Ascending aorta (tissue), 2 donors: ENCODE data around the gene RUNX2. TPM values are rescaled to one million over a fixed set of nuclear protein-coding genes. Genes with fewer than 3 reads are reported as not detected.

Experiments
- DNase-seq, 2 donors: peaks; one replicate each; pipeline ENCODE4 v3.0.0-alpha.2; 2019; ENCODE audit warnings: low spot score in 2 of 2
- H3K27ac ChIP-seq, 2 donors: fragments of 200-600 bp; sonication (generic); one replicate each; pipeline ENCODE4 v1.5.1; 2016 to 2017; ENCODE audit warnings: mild to moderate bottlenecking in 1 of 2
- H3K27me3 ChIP-seq: fragments of 200-600 bp; sonication (generic); one replicate; pipeline ENCODE4 v1.5.1; 2017
- H3K36me3 ChIP-seq, 2 donors: fragments of 200-600 bp; sonication (generic); one replicate each; pipeline ENCODE4 v1.5.1; 2016
- H3K4me1 ChIP-seq, 2 donors: fragments of 200-600 bp; sonication (generic); one replicate each; pipeline ENCODE4 v1.5.1; 2016 to 2017; ENCODE audit warnings: mild to moderate bottlenecking in 1 of 2
- H3K4me3 ChIP-seq, 2 donors: fragments of 200-600 bp; sonication (generic); one replicate each; pipeline ENCODE4 v1.5.1; 2016 to 2017; ENCODE audit warnings: mild to moderate bottlenecking in 1 of 2
- H3K9me3 ChIP-seq, 2 donors: fragments of 200-600 bp; sonication (generic); one replicate each; pipeline ENCODE4 v1.5.1; 2016
- CTCF ChIP-seq, 3 experiments: fragments of 200-600 bp in 2 of 3; fragments of 450-650 bp in 1 of 3; sonication (generic) in 2 of 3; IDR thresholded peaks; one replicate each; pipeline ENCODE4 v1.5.1; 2016 to 2019; ENCODE audit warnings: antibody characterized with exemption in 3 of 3, mild to moderate bottlenecking in 1 of 3, moderate library complexity in 1 of 3
- intact Hi-C: fragments of 100-400 bp; cut with DNase I; formaldehyde crosslinking; loops from one replicate; pipeline ENCODE4 v1.15.1; 2023
- total RNA-seq: library from RNA; depleted of rRNA; stranded (reverse); fragments of >200 nt; gene quantifications from one replicate; pipeline ENCODE4 v1.1.0, GENCODE V29; 2016

Gene RUNX2
- total RNA-seq, 1 donor from 2014 or later = 0.21 TPM

DNA sequence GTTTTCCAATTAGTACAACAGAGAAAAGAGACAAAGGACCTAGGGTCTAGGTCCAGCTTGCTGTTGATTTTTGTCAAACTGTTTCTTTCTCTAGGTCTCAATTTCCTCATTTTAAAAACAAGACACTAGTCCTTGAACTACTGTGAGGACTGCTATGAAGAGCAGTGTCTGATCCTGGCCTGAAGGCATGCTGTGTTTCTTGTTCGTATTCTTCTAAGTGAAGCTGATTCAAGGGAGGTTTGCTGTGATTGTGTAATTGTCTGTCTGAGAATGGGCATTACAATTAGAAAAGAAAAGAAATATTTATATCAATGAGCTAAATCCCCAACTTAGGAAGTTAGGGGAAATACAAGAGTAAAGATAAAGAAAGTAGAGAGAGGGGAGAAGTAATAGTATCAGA is 277.8 kb downstream of the RUNX2 start:
- Histone ChIP-seq H3K27me3 (no peaks in the 10 kb centered on the region), H3K36me3 (no peaks in the 10 kb centered on the region), H3K27ac (no peak overlapping the region), H3K4me3 (no peak overlapping the region), H3K9me3 (no peaks in the 10 kb centered on the region), H3K4me1 (no peaks in the 10 kb centered on the region)
- intact Hi-C loops = no loop called here
- no peak for TF ChIP-seq CTCF (IDR thresholded peaks at IDR 0.05)
- DNase-seq = no peak

DNA sequence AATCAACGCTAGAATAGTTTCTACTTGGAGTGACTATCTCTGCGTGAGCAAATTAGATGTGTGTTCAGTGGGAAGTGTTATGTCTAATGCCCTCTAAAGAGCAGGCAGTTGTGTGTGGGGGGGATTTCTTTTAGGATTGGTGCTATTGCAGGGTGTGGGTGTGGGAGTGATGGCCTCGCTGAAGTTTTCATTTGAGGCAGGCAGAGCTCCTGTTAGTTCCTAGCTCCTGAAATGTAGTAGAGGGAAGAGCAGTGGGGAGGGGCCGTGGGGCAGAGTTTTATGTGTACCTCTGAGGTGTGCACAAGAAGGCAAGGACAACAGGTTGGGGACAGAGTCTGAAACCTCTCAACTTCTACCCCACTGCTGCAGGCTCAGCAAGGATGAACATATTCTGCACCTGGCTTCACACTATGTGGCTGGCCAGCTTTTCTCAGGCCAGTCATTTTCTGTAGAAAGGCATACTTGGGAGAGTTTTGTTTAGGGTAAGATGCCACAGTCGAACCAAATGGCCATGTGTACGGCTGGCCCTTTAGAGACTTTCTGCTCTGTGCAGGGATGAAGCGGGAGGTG is 278.8 kb downstream of the RUNX2 start:
- H3K27ac ChIP-seq = no peak overlapping the region
- no peak for TF ChIP-seq CTCF (IDR thresholded peaks at IDR 0.05)
- H3K9me3 ChIP-seq = no peaks in the 10 kb centered on the region
- no peaks in the 10 kb centered on the region for H3K27me3 ChIP-seq
- H3K4me1 ChIP-seq = no peaks in the 10 kb centered on the region
- H3K4me3 ChIP-seq = no peak overlapping the region
- intact Hi-C loops = no loop called here
- DNase-seq = no peak
- no peaks in the 10 kb centered on the region for H3K36me3 ChIP-seq

DNA sequence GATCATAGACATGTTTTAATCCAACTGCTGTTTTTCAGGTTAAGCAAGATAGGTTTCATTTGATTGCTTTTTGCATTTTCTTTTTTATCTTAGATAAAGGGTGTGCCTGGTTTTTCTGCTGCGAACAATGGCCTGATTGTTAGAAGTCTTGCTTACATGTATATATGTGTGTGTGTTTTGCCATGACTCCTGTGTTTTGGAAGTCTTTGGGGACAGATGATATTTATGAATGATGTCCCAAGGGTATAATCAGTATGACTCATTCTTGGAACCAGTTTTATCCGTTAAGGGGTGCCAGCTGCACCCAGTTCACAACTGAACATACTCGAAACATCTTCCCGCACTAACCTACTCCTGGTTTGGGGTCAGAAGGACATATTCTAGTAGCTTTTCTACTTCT is 279.7 kb downstream of the RUNX2 start:
- no peak for TF ChIP-seq CTCF (IDR thresholded peaks at IDR 0.05)
- intact Hi-C loops = no loop called here

GRCh38 chr6:45608252-45608913 is 280.3 kb downstream of the RUNX2 start:
- Histone ChIP-seq H3K27me3 (no peaks in the 10 kb centered on the region), H3K4me3 (no peak overlapping the region), H3K4me1 (no peaks in the 10 kb centered on the region), H3K9me3 (no peaks in the 10 kb centered on the region), H3K27ac (no peak overlapping the region), H3K36me3 (no peaks in the 10 kb centered on the region)
- no peak for DNase-seq
- no peak for TF ChIP-seq CTCF (IDR thresholded peaks at IDR 0.05)
- intact Hi-C loops = no loop called here

More for the DNA sequence above, 279.7 kb downstream of the RUNX2 start:
- Histone ChIP-seq H3K4me1 (no peaks in the 10 kb centered on the region), H3K9me3 (no peaks in the 10 kb centered on the region), H3K4me3 (no peak overlapping the region), H3K36me3 (no peaks in the 10 kb centered on the region), H3K27ac (no peak overlapping the region), H3K27me3 (no peaks in the 10 kb centered on the region)
- no peak for DNase-seq

GRCh38 chr6:45609141-45609638 is 281.1 kb downstream of the RUNX2 start:
- TF ChIP-seq CTCF (IDR thresholded peaks at IDR 0.05) = no peak
- no peaks in the 10 kb centered on the region for H3K9me3 ChIP-seq
- H3K4me3 ChIP-seq = no peak overlapping the region
- no peaks in the 10 kb centered on the region for H3K4me1 ChIP-seq
- intact Hi-C loops = no loop called here
- H3K36me3 ChIP-seq = no peaks in the 10 kb centered on the region
- no peak for DNase-seq
- H3K27me3 ChIP-seq = no peaks in the 10 kb centered on the region
- H3K27ac ChIP-seq = no peak overlapping the region
